CD14-positive monocyte (primary cell): ENCODE measurements around the gene MLN. TPM values are rescaled to one million over a fixed set of nuclear protein-coding genes. Genes with fewer than 3 reads are reported as not detected.

Experiments used
- DNase-seq, 3 donors: peaks; one replicate each; pipeline ENCODE4 v3.0.0-alpha.2; 2011 to 2022
- H2AFZ ChIP-seq: 2 replicates; pipeline ENCODE4 v1.6.0; 2012; ENCODE audit warnings: mild to moderate bottlenecking, low read depth, low read length, inconsistent platforms; ENCODE audit not compliant: insufficient read depth, poor library complexity, severe bottlenecking
- H3K27ac ChIP-seq, 2 donors: 1 replicate in 1 of 2; 2 replicates in 1 of 2; pipeline ENCODE4 v1.5.1; 2012 to 2013; ENCODE audit warnings: low read length in 2 of 2, control low read depth in 1 of 2, inconsistent platforms in 1 of 2, low read depth in 1 of 2, mild to moderate bottlenecking in 1 of 2
- H3K27me3 ChIP-seq, 2 donors: one replicate each; pipeline versions ENCODE4 v1.6.0 to v1.6.1; 2011 to 2013; ENCODE audit warnings: low read length in 2 of 2; ENCODE audit not compliant: control insufficient read depth in 2 of 2, insufficient read depth in 2 of 2
- H3K36me3 ChIP-seq, 2 donors: replicated peaks in 1 of 2; 1 replicate in 1 of 2; 2 replicates in 1 of 2; pipeline versions ENCODE4 v1.5.1 to v1.6.1; 2012 to 2013; ENCODE audit warnings: low read length in 2 of 2, control low read depth in 1 of 2, inconsistent platforms in 1 of 2, mild to moderate bottlenecking in 1 of 2; ENCODE audit not compliant: insufficient read depth in 2 of 2, control insufficient read depth in 1 of 2
- H3K4me1 ChIP-seq, 2 donors: 1 replicate in 1 of 2; 2 replicates in 1 of 2; pipeline versions ENCODE4 v1.5.1 to v1.6.1; 2012 to 2013; ENCODE audit warnings: low read length in 2 of 2, control low read depth in 1 of 2, inconsistent platforms in 1 of 2, mild to moderate bottlenecking in 1 of 2, moderate library complexity in 1 of 2; ENCODE audit not compliant: insufficient read depth in 2 of 2, control insufficient read depth in 1 of 2
- H3K4me2 ChIP-seq: replicated peaks from 2 replicates; pipeline ENCODE3; 2012; ENCODE audit warnings: low read length, moderate library complexity, mild to moderate bottlenecking; ENCODE audit not compliant: poor library complexity, severe bottlenecking; ENCODE audit errors: extremely low read depth
- H3K4me3 ChIP-seq, 3 experiments: fragments of 200-600 bp in 1 of 3; sonication (generic) in 1 of 3; replicated peaks in 1 of 3; 1 replicate in 2 of 3; 2 replicates in 1 of 3; pipeline ENCODE4 v1.5.1; 2011 to 2013; ENCODE audit warnings: low read length in 3 of 3, mild to moderate bottlenecking in 3 of 3, control low read depth in 2 of 3, low read depth in 2 of 3, inconsistent platforms in 1 of 3, moderate library complexity in 1 of 3
- H3K79me2 ChIP-seq: 2 replicates; pipeline ENCODE4 v1.6.0; 2012; ENCODE audit warnings: mild to moderate bottlenecking, control low read depth, inconsistent platforms, low read length, moderate library complexity; ENCODE audit not compliant: insufficient read depth
- H3K9ac ChIP-seq: 2 replicates; pipeline ENCODE4 v1.6.0; 2017; ENCODE audit warnings: low read length, mild to moderate bottlenecking; ENCODE audit not compliant: insufficient read depth, poor library complexity, severe bottlenecking
- H3K9me3 ChIP-seq, 2 donors: replicated peaks in 1 of 2; 1 replicate in 1 of 2; 2 replicates in 1 of 2; pipeline versions ENCODE4 v1.5.1 to v1.6.1; 2012 to 2013; ENCODE audit warnings: low read length in 2 of 2, control low read depth in 1 of 2; ENCODE audit not compliant: control insufficient read depth in 1 of 2, insufficient read depth in 1 of 2
- H4K20me1 ChIP-seq: 2 replicates; pipeline ENCODE4 v1.6.0; 2012; ENCODE audit warnings: mild to moderate bottlenecking, low read length, control low read depth, moderate library complexity; ENCODE audit not compliant: insufficient read depth
- H3K27ac Mint-ChIP-seq, 7 donors: one replicate each; pipeline ENCODE4 v1.8.0; 2020; ENCODE audit warnings: mild to moderate bottlenecking in 7 of 7, mixed read lengths in 7 of 7, moderate library complexity in 6 of 7, inconsistent platforms in 2 of 7
- H3K27me3 Mint-ChIP-seq, 3 donors: one replicate each; pipeline ENCODE4 v1.8.0; 2021 to 2022; ENCODE audit warnings: low read depth in 3 of 3, mild to moderate bottlenecking in 3 of 3, mixed read lengths in 3 of 3, moderate library complexity in 3 of 3, inconsistent platforms in 1 of 3
- H3K36me3 Mint-ChIP-seq, 2 donors: one replicate each; pipeline ENCODE4 v1.8.0; 2020; ENCODE audit warnings: mixed read lengths in 2 of 2, inconsistent platforms in 1 of 2, mild to moderate bottlenecking in 1 of 2
- H3K4me1 Mint-ChIP-seq: one replicate; pipeline ENCODE4 v1.8.0; 2020; ENCODE audit warnings: mild to moderate bottlenecking, mixed read lengths
- H3K4me3 Mint-ChIP-seq, 2 donors: one replicate each; pipeline ENCODE4 v1.8.0; 2020; ENCODE audit warnings: mild to moderate bottlenecking in 2 of 2, mixed read lengths in 2 of 2, moderate library complexity in 1 of 2
- H3K9me3 Mint-ChIP-seq, 7 donors: one replicate each; pipeline ENCODE4 v1.8.0; 2020 to 2022; ENCODE audit warnings: mixed read lengths in 7 of 7, mild to moderate bottlenecking in 6 of 7, moderate library complexity in 6 of 7, inconsistent platforms in 2 of 7
- WGBS: methylation state at CpG from one replicate; pipeline ENCODE4 v1.1.5; 2013; ENCODE audit warnings: missing lambda C conversion rate; ENCODE audit not compliant: insufficient coverage; 5-methylcytosine and 5-hydroxymethylcytosine counted together
- intact Hi-C, 2 donors: fragments of 100-400 bp; cut with micrococcal nuclease; formaldehyde crosslinking; loops; one replicate each; pipeline versions ENCODE4 v1.15.0 to v1.15.1; 2023
- polyA plus RNA-seq, 3 donors: library from polyadenylated mRNA; depleted of rRNA in 1 of 3; unstranded in 2 of 3; stranded (reverse) in 1 of 3; fragments of 300-500 nt in 2 of 3; fragments of >200 nt in 1 of 3; fragmentation: Illumina TruSeq in 2 of 3; gene quantifications; 1 replicate in 2 of 3; 2 replicates in 1 of 3; pipeline ENCODE4 v1.2.3, GENCODE V29; 2012 to 2021
- TF ChIP-seq, protein P1 (sequence below): fragments of 200-600 bp; IDR thresholded peaks from one replicate; pipeline ENCODE4 v1.8.0; 2022; ENCODE audit warnings: antibody characterized with exemption, mild to moderate bottlenecking

Gene MLN
- polyA plus RNA-seq, 3 donors = not detected

DNA sequence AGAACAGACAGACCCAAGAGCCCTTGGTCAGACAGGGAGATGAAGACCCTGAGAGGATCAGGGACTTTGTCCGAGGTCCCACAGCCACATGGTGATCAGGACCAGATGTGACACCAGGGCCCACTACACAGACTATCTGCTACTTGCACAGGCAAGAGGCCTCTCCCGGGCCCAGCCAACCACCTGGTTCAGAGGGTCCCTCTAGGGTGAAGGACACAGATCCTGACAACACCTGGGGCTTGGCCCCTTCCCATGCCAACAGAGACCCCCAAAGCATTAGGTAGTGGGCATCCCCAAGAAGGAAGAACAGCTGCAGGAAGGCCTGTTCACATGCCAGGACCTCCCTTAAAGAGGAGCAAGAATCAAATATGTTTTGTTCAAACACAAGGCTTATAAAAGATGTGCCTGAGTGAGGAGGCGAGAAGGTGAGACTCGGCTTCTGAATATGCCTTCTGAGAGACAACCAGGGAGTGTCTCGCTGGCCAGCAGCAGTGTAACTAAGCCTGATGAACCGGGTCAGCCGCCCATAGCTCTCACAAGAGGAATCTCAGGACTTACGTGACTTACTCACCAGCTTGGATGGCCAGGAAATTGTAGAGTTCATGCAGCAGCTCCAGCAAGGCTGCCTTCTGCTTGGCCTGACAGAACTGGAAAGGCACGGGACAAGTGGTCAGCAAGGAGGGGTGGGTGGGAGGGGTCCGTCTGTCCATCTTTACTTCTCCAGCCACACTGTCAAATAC, 19.9 kb downstream of the MLN start:
- H3K4me1 ChIP-seq = peaks cover 13 to 20% of the 10 kb centered on the region in 2 donors
- Mint-ChIP-seq H3K27me3 (peaks cover 0 to 2% (median 1%) of the 10 kb centered on the region in 3 donors), H3K4me1 (peaks cover 31% of the 10 kb centered on the region), H3K4me3 (no peak overlapping the region), H3K36me3 (peaks cover 74% of the 10 kb centered on the region in 2 donors), H3K9me3 (peaks cover 0 to 1% (median 0%) of the 10 kb centered on the region in 7 donors), H3K27ac (peak overlapping the region in 2 of 7 donors; percentile 33)
- H3K79me2 ChIP-seq = peaks cover 53% of the 10 kb centered on the region
- H2AFZ ChIP-seq = no peak overlapping the region
- no peak overlapping the region for H3K9ac ChIP-seq
- H3K9me3 ChIP-seq = no peaks in the 10 kb centered on the region
- intact Hi-C loops = no loop called here
- no peak overlapping the region for H3K27ac ChIP-seq
- H4K20me1 ChIP-seq = peaks cover 86% of the 10 kb centered on the region
- peaks cover 62 to 78% of the 10 kb centered on the region in 2 donors for H3K36me3 ChIP-seq
- 100% methylated on average over 7 of the region's 10 CpGs for whole genome bisulfite sequencing
- TF ChIP-seq, protein P1, sequence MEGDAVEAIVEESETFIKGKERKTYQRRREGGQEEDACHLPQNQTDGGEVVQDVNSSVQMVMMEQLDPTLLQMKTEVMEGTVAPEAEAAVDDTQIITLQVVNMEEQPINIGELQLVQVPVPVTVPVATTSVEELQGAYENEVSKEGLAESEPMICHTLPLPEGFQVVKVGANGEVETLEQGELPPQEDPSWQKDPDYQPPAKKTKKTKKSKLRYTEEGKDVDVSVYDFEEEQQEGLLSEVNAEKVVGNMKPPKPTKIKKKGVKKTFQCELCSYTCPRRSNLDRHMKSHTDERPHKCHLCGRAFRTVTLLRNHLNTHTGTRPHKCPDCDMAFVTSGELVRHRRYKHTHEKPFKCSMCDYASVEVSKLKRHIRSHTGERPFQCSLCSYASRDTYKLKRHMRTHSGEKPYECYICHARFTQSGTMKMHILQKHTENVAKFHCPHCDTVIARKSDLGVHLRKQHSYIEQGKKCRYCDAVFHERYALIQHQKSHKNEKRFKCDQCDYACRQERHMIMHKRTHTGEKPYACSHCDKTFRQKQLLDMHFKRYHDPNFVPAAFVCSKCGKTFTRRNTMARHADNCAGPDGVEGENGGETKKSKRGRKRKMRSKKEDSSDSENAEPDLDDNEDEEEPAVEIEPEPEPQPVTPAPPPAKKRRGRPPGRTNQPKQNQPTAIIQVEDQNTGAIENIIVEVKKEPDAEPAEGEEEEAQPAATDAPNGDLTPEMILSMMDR = no peak
- no peak for DNase-seq
- no peak overlapping the region for H3K4me2 ChIP-seq
- no peak overlapping the region for H3K4me3 ChIP-seq
- no peaks in the 10 kb centered on the region for H3K27me3 ChIP-seq

DNA sequence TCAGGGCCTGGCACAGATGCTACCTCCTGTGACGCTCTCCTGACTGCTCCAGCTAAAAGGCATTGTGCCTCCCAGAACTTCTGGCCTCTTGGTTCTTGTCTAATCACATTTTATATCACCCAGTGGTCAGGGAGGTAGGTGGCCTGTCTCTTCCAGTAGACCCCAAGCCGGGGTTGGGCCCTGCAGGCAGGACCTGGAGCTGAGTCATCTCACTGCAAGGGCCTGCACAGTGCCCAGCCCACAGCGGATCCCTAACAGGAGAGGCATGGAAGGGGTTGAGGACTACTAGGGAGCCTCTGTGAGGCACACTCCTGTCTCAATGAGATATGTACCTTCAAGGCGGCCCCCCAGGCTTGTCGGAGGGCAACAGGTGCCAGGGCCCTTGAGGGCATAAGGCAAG, 21.2 kb downstream of the MLN start:
- 100% methylated on average over 5 of the region's 5 CpGs for WGBS
- TF ChIP-seq, protein P1 = no peak
- intact Hi-C loops = no loop called here
- H3K4me2 ChIP-seq = no peak overlapping the region
- peaks cover 76 to 92% of the 10 kb centered on the region in 2 donors for H3K36me3 ChIP-seq
- H3K9me3 ChIP-seq = no peaks in the 10 kb centered on the region
- no peak for DNase-seq
- no peak overlapping the region for H3K27ac ChIP-seq
- H3K79me2 ChIP-seq = peaks cover 45% of the 10 kb centered on the region
- H3K27me3 ChIP-seq = no peaks in the 10 kb centered on the region
- Mint-ChIP-seq H3K4me3 (no peak overlapping the region), H3K9me3 (no peaks in the 10 kb centered on the region), H3K36me3 (peaks cover 88% of the 10 kb centered on the region in 2 donors), H3K27me3 (peaks cover 0 to 2% (median 1%) of the 10 kb centered on the region in 3 donors), H3K27ac (peak overlapping the region in 3 of 7 donors; percentile 3 to 37 (median 22)), H3K4me1 (peaks cover 26% of the 10 kb centered on the region)
- peaks cover 9 to 13% of the 10 kb centered on the region in 2 donors for H3K4me1 ChIP-seq
- no peak overlapping the region for H3K9ac ChIP-seq
- H3K4me3 ChIP-seq = no peak overlapping the region
- H4K20me1 ChIP-seq = peaks cover 90% of the 10 kb centered on the region
- H2AFZ ChIP-seq = no peak overlapping the region
